Astrocyte of the cerebellum (primary cell): ENCODE results near the gene AKT3.

ENCODE experiments used
- DNase-seq: peaks from one replicate; pipeline ENCODE4 v3.0.0-alpha.2; 2011; ENCODE audit warnings: low read depth
- H3K4me3 ChIP-seq: 2 replicates; pipeline ENCODE4 v1.5.1; 2011; ENCODE audit warnings: mild to moderate bottlenecking, low read depth, low read length, moderate library complexity
- CTCF ChIP-seq: IDR thresholded peaks from 2 replicates; pipeline ENCODE4 v1.5.1; 2012; ENCODE audit warnings: low read length, low read depth, moderate library complexity, mild to moderate bottlenecking; ENCODE audit errors: missing control alignments
- in situ Hi-C: cut with HindIII; loops from 2 replicates; pipeline ENCODE4 v1.10.0; 2017; ENCODE audit warnings: low sequenced_read_pairs

The AKT3 gene

DNA sequence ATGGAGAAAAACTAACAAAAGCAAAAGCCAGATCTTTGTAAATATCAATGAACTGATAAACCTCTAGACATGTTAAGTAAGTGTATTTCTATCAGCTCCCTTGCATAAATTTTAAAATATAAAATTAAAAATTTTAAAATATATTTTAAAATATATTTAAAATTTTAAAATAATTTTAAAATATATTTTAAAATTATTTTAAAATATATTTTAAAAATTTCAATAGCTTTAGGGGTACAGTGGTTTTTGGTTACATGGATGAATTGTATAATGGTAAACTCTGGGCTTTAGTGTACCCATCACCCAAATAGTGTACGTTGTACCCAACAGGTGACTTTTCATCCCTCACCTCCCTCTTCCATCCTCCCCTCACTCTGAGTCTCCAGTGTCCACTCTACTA lies 315.0 kb downstream of the AKT3 start:
- in situ Hi-C loops: no loop called here
- DNase-seq: no peak
- H3K4me3 ChIP-seq: no peak overlapping the region
- no peak for TF ChIP-seq CTCF

- in situ Hi-C loops: no loop called here
- DNase-seq: no peak
- no peak overlapping the region for H3K4me3 ChIP-seq
- TF ChIP-seq CTCF: no peak
Measured at GRCh38 chr1:243529512-243529911, 320.5 kb downstream of the AKT3 start.

GRCh38 chr1:243528459-243529121 lies 321.5 kb downstream of the AKT3 start:
- in situ Hi-C loops: no loop called here
- DNase-seq: no peak
- TF ChIP-seq CTCF: no peak
- H3K4me3 ChIP-seq: no peak overlapping the region

DNA sequence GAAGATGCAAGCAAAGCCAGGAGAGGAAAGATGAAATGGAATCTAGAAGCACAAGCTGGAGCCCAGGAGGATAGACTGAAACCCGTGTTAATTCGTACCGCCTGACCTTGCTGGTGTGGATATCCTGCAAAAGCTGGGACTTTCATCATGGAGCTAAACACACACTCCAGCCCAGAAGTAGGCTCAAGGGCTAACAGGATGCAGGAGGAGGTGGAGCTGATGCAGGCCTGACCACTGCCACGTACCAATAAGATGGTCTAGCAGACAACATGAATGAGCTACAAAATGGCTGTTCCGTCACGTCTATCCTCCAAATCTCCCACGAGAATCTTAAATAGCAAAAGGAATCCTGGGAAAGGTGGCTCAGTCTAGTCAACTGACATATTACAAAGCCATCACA lies 323.9 kb downstream of the AKT3 start:
- no peak for TF ChIP-seq CTCF
- DNase-seq: no peak
- in situ Hi-C loops: no loop called here
- no peak overlapping the region for H3K4me3 ChIP-seq

GRCh38 chr1:243525085-243525487 lies 325.0 kb downstream of the AKT3 start:
- DNase-seq: peak; percentile 71
- H3K4me3 ChIP-seq: no peak overlapping the region
- TF ChIP-seq CTCF: no peak
- in situ Hi-C loops: no loop called here

GRCh38 chr1:243523766-243524165 lies 326.3 kb downstream of the AKT3 start:
- no peak for DNase-seq
- in situ Hi-C loops: no loop called here
- no peak overlapping the region for H3K4me3 ChIP-seq
- no peak for TF ChIP-seq CTCF

GRCh38 chr1:243520831-243521230 lies 329.2 kb downstream of the AKT3 start:
- no peak for DNase-seq
- in situ Hi-C loops: no loop called here
- no peak for TF ChIP-seq CTCF

More at GRCh38 chr1:243520831-243521230, 329.2 kb downstream of the AKT3 start:
- no peak overlapping the region for H3K4me3 ChIP-seq
